NCI-H2227 (cell line): ENCODE results near the gene ANKRD40CL.
"Not testable (repeated sequence)": the region's sequence is repeated elsewhere in the genome, so short reads cannot be mapped to it uniquely, and the experiment has no call there.

Experiments used
- DNase-seq: peaks from one replicate; lab custom pipeline; 2025; ENCODE audit not compliant: unreplicated experiment; lab: John Stamatoyannopoulos, UW

ANKRD40CL gene, protein sequence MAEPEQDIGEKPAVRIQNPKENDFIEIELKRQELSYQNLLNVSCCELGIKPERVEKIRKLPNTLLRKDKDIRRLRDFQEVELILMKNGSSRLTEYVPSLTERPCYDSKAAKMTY

DNA sequence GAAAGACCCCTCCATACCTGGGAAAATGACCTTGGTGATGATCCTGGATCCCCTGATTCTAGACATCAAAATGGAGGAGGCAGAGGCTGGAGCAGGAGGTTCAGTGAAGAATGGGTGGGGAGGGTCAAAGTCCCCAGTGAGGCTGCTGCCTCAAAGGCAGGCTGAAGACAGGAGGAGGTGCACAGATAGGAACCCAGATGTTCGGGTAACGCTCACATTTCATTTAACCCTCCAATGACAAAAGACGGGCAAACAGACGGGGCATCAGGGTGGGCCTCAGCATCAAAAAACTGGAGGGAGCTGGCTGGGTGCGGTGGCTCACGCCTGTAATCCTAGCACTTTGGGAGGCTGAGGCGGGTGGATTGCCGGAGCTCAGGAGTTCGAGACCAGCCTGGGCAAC is at the start of gene ANKRD40CL:
Gene ANKRD40CL, minus strand, starts transcription at position 73 of the 400 bp plus-strand sequence. CDS start 605 bp downstream, outside the sequence.
- no peak for DNase-seq

DNA sequence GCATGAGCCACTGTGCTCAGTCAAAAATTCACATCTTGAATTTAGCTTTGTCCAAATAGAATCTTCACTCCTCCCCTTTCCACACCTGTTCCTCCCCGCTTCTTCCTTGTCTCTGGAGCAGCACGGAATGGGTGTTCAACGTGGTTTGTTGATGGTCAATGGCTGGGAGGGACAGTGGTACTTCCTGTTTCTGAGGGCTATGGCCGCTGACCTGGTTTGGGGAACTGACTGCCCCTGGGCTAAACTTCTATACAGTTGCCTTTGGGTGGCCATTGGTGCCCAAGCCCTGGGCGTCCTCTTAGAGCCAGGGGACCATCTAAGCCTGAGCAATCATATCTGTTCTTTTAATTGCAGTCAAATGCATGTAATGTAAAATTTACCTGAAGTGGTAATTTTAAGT is 49.0 kb upstream of the ANKRD40CL start:
- DNase-seq: no peak

DNA sequence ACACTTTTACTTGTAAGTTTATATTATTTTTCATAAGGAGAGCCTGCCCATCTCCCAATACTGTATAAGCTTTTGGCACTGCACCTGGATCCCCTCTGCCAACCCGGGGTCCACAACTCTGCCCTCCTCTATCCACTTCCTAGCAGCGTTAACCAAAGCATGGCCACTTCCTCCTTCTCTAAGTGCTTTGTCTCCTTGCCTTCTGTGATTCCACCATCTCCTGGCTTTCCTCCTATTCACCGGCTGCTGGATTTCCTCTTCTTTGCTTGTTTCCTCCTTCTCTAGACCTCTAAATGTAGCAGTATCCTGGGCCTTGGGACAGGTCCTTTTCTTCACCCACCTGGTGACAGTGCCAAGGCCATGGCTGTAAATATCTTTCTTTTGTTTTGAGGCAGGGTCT is 48.1 kb upstream of the ANKRD40CL start:
- DNase-seq: no peak

DNA sequence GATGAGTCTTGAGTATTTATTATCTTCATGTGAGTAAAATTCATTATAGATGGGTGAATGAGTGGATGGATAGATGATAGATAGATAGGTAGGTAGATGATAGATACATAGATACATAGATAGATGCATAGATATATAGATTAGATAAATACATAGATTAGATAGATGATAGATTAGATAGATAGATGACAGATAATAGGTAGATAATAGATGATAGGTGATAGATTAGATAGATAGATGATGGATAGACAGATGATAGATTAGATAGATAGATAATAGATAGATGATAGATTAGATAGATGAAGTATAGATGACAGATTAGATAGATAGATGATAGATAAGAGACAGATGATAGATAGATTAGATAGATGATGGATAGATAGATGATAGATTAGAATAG is 46.3 kb upstream of the ANKRD40CL start:
- no peak for DNase-seq

DNA sequence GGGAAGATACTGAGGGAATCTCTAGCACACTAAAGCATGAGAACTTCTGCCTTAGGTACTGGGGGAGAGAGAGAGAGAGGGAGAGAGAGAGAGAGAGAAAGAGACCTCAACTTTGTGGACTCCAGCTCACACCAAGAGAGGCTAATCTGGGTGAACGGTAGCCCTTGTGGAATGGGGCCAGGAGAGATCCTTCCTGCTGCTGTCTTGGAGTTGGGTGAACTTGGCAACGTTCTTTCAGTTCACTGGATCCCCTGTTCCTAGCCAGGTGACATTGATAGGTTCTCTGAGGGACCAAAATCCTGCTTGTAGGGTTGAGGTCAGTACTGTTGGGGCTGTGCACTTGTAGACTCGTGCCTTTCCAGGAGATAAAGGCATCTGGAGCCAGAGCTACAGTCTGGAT is 41.6 kb upstream of the ANKRD40CL start:
- no peak for DNase-seq

DNA sequence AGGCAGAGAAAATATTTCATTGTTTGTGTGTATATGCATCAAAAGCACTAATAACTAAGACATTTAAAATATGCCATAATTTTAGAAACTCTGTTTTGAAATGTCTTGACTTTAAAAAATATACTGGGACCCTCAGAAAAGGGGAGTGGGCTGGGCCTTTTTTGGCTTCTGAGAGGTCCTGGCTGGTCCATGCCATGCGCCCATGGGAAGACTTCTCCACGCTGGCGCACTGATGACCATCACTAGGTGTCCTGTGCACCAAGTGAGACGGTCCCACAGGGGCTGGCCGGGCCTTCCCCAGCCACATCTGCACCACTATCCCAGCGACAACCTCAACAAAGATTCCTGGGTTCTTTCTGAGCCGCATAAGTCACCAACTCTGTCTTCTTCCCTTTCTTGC is 41.1 kb upstream of the ANKRD40CL start:
- DNase-seq: no peak

DNA sequence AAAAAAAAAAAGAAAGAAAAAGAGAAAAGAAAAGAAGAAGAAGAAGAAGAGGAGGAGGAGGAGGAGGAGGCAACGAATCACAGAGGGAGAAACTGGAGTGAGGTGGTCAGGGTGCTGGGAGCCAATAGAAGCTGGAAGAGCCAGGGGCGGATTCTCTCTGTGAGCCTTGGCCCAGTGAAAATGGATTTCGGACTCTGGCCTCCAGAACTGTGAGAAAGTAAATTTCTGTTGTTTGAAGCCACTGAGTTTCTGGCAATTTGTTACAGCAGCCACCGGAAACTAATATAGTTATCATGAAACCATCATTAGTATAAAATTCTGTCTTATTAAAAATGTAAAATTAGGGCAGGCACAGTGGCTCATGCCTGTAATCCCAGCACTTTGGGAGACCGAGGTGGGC is 40.4 kb upstream of the ANKRD40CL start:
- no peak for DNase-seq

DNA sequence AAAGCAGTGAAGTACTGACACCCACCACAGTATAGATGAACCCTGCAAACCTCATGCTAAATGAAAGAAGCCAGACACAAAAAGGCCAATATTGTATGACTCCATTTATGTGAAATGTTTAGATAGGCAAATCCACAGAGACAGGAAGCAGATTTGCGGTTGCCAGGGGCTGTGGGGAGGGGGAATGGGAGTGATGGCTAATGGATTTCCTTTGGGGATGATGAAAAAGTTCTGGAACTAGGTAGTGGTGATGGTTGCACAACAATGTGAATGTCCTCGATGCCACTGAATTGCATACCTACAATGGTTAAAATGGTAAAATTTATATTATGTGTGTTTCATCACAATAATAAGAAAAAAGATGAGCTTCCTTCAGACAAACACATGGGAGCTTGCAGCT is 39.7 kb upstream of the ANKRD40CL start:
- no peak for DNase-seq

DNA sequence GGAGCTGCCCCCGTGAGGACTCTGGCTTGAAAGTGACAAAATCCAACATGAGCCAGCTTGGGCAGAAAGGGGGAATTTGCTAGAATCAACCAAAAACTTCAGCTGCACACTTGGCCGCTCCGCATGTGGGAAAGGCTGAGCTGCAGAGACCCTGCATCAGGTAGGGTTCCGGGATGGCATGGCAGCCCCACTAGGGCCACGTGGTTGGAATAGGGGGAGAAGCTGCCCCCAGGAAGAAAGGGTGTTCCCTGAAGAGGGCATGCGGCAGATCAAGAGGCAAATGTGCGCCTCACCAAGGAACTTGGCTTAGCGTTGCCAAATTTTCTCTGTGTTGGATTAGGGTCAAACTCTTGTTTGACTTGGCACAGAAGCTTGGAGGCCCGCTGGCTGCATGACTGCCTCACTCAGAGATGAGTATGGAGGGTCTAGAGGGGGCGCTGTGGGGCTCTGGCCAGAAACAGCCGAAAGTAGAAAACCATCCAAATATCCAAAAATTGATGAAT is 38.9 kb upstream of the ANKRD40CL start:
- no peak for DNase-seq

DNA sequence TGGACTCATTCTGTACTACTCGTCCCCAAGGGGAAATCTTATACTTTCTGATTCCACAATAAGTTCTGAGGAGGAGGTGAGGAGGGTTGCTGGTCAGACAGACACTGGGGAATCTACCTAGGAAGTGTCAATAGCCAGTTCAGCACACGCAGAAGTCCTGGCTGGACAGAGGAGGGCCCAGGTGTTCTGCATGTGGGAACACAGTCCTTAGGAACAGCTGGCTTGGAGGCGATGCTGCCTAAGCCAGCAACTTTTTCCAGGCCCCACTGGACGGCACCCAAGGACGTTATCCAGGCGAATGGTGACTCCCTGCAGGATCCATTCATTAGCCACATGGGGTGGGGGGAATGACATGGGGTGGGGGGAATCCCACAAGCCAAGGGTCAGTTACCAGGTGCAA is 38.2 kb upstream of the ANKRD40CL start:
- DNase-seq: no peak

DNA sequence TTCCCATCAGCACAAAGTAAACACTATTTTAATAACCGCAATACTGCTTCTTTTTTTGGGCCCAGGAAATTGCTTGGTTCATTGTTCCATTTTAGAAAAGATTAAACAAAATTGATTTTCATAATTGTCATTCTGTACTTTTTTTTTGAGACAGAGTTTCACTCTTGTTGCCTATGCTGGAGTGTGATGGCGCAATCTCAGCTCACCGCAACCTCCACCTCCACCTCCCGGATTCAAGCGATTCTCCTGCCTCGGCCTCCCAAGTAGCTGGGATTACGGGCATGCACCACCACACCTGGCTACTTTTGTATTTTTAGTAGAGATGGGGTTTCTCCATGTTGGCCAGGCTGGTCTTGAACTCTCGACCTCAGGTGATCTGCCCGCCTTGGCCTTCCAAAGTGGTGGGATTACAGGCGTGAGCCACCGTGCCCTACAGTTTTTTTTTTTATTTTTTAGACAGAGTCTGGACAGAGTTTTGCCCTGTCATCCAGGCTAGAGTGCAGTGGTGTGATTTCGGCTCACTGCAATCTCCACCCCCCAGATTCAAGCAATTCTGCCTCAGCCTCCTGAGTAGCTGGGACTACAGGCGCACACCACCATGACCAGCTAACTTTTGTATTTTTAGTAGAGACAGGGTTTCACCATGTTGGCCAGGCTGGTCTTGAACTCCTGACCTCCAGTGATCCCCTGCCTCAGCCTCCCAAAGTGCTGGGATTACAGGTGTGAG is 37.6 kb upstream of the ANKRD40CL start:
- not testable (repeated sequence) for DNase-seq

DNA sequence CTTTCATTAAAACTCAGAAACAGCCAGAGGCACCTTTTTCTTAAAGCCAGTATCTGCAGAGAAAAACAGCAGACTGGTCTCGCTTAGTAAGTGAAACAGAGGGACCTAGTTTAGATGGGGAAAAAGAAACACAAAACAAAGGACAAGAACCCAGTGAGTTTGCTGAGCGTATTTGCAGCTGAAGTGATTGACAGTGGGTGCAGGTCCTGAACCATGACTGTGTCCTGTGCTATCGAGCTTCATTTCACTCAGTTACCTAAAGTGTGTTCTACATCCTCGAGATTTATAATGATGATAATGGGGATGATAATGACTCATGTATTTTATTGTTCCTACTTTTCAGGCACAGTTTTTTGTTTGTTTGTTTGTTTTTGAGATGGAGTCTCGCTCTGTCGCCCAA is 36.4 kb upstream of the ANKRD40CL start:
- no peak for DNase-seq

DNA sequence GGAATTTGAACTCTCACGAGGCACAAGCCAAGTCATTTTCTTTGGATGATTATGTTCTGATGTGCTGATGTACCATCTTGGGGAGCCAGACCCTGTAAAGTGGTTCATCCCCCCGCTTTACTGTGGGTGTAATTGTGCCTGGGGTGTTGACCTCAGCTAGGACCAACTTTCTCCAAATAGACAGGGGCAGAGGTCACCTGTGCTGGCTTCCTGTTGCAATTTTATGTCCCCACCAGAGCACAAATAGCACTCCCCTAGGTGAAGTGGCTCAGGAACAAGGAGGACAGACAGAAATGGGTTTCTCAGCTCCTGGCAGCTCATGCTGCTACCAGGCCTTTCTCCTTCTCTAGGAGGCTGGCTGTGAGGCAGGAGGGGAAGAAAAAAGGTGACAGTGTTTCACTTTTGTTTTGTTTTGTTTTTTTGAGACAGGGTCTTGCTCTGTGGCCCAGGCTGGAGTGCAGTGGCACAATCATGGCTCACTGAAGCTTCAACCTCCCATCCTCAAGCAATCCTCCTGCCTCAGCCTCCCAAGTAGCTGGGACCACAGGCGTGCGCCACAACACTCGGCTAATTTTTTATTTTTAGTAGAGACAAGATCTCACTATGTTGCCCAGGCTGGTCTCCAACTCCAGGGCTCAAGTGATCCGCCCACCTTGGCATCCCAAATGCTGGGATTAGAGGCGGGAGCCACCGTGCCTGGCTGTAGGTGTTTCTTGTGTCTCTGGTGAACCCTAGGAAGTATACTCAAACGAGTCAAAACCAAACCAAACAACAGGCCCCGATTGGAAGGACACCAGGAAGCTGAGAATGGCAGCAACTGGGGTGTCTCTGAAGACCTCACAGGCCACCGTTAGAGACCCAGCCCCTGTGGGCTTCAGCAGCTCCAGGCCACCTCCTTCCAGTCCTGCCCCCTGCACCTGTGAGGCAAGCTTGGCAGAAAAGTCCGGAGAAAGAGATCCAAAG is 35.6 kb upstream of the ANKRD40CL start:
- no peak for DNase-seq

DNA sequence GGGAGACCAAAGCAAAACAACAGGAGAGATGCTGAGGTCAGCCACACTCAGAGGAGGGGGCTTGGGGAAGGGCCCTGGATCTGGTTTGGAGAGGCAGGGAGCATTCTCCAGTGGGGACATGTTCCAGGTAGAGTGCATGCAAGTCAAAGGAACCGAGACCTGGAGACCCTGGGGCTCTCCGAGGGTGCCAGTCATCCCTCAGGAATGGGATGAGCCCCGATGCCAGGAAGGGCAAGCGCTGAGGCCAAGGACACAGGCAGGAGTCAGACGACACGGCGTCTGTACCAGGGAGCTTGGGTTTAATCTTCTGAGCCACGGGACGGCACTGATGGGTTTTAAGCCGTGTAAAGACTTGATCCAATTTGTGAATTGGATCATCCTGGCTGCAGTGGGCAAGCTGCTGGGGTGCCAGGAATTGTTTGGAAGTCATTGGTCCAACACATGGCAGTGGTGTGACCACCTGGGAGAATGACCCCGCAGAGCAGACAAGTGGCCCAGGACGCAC is 32.9 kb upstream of the ANKRD40CL start:
- no peak for DNase-seq

DNA sequence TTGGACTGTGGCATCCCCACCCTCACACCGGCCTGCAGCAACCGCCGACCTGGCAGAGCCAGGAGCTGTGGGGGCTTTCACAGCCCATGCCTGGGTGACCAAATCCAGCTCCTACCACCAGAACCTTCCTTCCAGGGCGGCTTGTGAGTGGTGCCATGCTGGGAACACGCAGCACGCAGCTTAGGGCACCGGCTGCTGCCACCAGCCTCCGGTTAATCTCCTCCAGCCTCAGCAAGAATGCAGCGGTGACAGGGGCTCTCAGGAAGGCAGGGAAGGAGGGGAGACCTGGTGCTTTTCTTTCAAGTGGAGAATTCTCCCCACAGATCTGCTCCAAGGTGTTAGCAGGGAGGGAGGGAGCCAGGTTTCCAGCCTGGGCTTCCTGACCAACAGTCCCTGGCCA is 32.3 kb upstream of the ANKRD40CL start:
- DNase-seq: no peak

DNA sequence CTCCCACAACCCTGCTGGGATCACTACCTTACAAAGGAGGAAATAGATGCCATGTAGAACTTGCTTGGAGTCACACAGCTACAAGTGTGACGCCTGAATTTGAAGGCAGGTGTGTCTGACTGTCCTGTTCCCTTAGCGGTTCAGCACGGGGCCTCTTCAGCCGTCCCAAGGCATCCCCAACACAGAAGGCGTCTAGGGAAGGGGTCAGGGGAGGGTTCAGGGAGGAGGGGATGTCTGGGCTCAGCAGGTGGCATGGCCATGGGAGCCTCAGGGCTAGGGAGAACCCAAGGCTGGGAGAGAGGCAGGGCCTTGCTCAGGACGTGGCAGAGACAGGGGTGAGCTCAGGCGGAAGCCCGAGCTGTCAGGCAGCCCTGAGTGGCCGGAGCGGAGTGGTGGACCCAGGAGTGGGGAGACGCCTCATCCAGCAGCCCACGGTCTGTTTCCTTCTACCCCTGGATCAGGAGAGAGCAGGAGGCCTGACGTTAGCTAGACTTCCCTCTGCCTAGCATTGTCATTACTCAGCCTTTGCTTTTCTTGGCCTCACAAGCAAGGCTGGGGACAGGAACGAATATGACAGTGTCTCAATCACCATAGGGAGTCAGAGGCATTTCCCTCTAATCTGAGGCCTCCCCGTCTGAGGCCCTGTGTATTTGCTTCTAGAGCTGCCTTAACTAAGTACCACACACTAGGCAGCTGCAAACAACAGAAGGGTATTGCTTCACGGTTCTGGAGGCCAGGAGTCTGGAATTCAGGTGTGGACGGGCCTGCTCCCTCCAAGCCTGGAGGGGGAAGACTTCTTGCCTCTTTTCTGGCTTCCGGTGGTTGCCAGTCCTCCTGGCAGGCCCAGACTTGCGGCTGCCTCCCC is 31.3 kb upstream of the ANKRD40CL start:
- no peak for DNase-seq

DNA sequence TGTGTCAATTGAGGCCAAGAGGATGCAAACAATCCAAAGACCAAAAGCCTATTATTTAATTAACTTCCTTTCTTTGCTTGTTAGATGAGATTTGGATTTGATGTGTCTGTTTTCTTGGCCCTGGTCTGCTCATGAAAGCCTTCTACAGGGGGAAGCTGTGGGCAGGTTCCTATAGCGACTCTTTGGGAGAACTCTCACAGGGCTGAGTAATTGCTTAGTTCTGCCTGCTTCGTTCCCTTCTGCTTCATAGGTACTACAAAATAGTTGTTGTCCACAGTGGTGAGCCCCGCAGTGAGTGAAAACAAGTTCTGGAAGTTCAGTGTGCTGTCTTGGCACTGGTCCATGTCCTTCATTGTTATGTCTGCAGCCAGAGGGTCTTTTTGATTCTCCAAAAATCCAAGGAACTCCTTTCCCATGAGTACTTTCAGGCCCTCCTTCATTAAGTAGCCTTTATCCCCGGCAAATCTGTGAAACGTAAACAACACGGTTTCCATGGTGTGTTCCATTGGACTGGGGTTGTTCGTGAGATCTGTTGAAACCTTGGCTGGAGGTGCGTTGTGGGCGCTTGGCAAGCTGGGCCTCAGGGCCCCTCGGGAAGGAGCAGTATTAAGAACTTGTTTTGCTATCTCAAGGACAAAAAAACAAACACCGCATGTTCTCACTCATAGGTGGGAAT is 30.0 kb upstream of the ANKRD40CL start:
- no peak for DNase-seq

DNA sequence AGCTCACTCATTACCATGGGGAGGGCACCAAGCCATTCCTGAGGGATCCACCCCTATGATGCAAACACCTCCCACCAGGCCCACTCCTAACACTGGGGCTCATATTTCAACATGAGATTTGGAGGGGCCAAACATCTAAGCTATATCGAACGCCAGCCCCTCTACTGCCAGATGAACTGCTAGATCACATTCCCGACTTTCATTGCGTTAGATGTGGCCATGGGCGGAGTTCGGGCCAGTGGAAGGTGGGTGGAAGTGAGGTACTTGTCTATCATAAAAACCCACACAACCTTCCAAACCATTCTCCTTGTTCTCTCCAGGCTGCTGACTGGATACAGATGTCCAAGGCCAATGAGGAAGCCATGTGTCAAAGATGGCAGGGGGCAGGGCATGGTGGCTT is 27.0 kb upstream of the ANKRD40CL start:
- DNase-seq: no peak

DNA sequence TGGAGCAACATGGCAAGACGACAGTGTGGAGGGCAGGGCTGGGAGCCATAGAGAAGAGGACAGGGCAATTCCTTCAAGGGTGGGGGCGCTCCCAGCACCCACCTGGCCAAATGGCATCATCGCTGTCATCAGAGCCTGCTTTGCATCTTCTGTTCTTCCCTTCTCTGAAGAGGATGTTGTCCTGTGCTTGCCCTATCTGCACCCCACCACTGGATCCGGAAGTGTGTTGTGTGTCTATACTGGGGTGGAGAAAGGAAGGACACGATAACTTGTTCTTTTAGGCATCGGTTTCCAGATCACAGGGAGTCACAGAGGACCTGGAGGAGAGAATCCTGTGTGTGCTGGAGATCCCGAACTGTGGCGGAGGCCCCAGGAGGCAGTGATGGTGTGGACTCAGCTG is 25.7 kb upstream of the ANKRD40CL start:
- no peak for DNase-seq

DNA sequence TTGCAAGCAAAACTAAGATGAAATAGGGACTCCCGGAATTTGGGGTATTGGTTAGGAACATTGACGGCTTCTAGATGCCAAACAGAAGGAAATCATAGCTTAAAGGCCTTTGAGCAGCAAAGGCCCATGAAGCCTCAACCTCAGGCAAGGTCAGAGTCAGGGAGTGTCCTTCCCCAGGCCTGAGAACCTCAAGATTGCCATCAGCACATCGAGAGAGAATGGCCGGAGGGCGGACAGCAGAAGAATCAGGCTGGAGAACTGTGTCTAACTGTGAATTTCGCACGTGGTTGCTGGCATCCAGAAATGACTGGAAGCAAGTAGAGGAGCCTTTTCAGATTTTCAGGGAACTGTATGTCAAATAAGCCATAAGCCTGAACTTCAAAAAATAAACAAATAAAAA is 24.8 kb upstream of the ANKRD40CL start:
- DNase-seq: no peak
